GM18951 (cell line): ENCODE results near the gene ISG20L2.

Source experiments
- POLR2A ChIP-seq: IDR thresholded peaks from 4 replicates; pipeline ENCODE4 v1.6.1; 2011; ENCODE audit warnings: mild to moderate bottlenecking; ENCODE audit not compliant: insufficient read length, insufficient read depth; ENCODE audit errors: extremely low read depth
- in situ Hi-C: fragments of 300-500 bp; cut with MboI; formaldehyde crosslinking; loops from one replicate; pipeline ENCODE4 v1.12.0; 2022; ENCODE audit warnings: low sequenced_read_pairs, mixed read lengths, inconsistent platforms; ENCODE audit not compliant: unreplicated experiment

The ISG20L2 gene

DNA sequence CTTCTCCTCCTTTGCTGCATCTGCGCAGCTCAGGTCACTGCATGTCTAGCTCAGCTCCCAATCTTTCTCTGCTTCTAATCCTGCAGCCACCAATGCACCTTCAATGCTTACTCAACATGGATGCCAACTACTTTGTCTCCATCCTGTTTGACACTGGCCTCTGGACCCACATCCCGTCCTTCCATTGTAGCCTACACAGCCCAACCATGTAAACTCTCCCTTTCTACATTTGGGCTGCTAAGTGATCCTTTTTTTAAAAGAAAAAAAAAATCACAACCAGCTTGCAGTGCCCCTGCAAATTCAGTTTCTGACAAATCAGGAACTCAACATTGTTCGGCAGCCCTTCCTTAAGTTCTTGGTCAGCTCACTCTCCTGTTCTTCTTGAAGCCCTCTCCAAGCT, 13.7 kb downstream of the ISG20L2 start:
- in situ Hi-C loops: no loop called here
- no peak for TF ChIP-seq POLR2A

DNA sequence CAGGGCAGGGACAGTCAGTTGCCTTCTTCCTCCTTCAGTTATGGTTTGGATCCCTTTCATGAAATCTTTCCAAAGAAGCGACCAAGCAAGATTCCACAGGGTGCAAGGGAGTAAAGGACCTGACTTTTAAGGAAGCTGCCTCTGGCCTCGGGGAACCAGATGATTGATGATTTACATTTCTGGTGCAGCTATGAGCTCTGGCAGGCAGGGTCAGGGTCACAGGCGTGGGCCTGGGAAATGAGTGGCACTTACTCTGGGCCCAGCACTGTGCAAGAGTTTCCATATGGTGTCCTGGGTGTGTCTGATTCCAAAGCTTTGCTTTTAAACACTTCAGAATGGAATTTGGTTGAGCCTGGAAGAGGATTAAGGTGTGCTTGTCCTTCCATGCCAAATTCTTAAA, 15.9 kb downstream of the ISG20L2 start:
- TF ChIP-seq POLR2A: no peak
- in situ Hi-C loops: no loop called here

DNA sequence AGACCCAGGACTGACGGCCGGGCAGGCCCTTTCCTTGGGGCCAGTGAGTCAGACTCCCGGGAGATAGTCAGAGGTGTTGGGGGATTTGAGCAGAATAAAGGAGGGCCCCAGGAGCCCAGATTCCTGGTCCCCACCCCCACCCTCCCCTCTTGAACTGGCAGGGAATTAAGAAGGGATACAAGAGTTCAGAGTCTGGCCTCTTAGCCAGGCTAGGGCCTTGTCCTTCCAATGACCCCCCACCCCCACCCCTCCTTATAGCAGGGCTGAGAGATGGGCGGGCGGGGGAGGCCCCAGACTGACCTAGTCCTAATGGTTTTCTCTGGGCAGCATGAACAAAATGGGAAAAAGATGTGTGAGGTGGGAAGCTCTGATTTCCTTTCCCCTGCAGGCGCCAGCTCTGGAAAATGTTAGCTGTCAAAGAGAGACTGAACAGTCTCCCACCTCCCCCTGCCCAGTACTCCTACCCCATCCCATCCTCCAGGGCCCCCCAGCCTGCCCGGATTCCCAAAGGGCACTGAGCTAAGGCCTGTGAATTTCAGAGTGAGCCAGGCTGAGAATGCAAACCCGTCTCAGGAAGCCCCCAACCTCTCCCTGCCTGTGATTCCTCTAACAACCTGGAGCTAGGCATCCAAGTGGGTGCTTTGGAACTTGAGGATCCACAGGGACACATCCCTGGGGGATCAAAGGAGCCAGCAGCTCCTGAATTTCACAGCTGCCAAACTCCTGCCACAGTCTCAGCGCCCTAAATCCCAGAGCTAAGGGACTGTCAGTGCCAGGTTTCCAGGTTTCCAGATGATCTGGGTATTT, 17.4 kb downstream of the ISG20L2 start:
- in situ Hi-C loops: no loop called here
- no peak for TF ChIP-seq POLR2A

DNA sequence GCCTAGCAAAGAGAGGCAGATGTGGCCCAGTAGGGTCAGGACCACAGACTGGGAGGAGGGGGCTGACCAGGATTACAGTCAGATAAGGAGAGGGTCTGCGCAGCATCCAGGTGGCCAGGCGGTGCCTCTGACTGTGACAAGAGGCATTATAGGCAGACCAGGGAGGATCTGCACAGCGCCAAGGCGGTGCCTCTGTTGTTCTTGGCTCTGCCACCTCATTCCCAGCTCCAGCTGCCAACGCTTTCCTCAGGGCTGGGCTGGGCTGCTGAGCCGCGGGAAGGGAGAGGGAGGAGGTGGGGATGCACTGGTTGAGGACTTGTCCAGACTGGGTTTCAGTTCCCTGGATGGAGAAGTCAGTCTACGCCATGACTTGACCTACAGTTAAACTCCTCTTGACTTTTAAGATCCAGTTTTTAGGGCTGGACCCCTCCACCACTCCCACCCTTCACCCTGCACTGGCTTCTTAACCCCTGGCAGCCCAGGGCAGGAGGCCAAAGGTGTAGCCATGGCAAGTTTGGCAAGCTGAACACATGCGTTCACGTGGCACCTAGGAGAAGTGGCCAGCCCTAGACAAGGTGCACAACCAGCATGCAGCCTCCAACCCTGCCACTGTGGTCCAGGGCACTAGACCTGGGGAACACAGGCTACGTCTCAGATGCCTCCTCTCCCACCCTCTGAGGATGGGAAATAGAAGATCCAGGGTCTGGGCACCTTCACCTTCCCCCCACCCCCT, 18.6 kb downstream of the ISG20L2 start:
- in situ Hi-C loops: no loop called here
- TF ChIP-seq POLR2A: no peak

DNA sequence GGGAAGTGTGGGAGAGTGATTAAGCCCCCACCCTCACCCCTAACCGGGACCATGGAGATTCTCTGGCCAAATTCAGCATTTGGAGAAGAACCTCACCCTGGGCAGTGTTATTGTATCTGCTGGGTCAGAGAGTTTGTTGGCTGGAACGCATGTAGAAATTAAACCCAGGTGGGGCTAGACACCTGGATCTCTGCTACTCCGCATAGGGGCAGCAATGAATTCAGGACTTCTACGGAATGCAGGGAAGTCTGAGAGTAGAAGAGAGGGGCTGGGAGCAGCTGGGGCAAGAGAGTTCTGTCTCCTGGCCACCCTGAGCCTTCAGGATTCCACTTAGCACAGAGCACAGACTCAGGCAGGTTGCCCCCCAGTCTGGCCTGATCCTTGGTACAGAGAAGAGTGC, 19.5 kb downstream of the ISG20L2 start:
- in situ Hi-C loops: no loop called here
- TF ChIP-seq POLR2A: no peak

DNA sequence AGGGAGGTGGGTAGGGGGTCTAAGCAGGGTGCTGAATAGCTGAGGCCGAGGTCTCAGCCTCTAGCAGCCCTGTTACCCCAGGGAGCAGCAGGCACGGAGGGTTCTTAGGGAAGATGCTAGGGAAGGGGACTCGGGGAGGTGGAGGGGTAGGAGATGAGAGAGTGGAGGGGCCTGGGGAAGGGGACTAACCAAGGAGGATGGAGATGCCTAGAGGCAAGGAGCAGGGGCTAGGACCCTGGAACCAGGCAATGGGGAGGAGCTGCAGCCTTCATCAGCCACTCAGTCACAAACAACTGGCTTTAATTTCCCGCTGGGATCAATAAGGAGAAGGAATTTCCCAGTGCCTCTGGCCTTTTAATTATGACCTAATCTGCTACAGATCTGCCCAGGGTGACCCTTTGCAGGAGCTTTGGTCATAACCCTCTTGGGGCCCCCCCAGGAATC, 20.3 kb downstream of the ISG20L2 start:
- TF ChIP-seq POLR2A: no peak
- in situ Hi-C loops: no loop called here

DNA sequence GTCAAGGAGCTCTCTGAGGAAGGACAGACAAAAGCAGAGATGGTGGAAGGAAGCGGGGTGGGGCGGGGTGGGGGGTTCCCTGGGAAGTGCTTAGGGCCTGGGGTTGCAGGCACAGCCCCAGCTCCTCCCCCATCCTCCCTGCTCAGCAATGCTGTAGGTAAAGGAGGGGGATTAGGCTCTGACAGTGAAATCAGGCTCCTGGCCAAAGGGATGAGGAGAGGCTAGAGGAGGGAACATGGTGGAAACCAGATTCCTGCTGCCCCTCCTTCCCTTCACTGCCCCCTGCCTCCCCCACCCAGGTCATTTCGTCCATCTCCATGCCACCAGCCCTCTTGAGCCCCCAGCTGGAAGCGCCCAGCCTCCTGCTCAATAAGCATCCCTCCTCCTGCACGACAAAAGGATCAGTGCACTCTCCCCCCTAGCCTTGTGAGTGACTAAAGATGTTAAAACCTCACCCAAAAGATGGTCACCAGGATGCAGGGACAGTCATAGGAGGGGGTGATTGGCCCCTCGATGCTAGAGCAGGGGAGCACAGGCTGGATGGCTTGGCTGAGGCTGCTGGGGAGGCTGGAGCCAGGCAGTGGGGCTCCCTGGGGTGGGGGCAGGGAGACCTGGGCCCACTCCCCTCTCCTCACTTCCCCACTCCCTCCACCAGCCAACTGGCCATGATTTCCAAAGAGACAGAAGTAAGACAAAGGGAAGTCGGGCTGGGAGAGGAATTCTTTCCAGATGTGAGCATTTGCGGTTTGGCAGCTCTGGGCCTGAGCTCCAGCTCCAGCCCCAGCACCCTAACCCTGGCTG, 20.9 kb downstream of the ISG20L2 start:
- TF ChIP-seq POLR2A: no peak
- in situ Hi-C loops: no loop called here

DNA sequence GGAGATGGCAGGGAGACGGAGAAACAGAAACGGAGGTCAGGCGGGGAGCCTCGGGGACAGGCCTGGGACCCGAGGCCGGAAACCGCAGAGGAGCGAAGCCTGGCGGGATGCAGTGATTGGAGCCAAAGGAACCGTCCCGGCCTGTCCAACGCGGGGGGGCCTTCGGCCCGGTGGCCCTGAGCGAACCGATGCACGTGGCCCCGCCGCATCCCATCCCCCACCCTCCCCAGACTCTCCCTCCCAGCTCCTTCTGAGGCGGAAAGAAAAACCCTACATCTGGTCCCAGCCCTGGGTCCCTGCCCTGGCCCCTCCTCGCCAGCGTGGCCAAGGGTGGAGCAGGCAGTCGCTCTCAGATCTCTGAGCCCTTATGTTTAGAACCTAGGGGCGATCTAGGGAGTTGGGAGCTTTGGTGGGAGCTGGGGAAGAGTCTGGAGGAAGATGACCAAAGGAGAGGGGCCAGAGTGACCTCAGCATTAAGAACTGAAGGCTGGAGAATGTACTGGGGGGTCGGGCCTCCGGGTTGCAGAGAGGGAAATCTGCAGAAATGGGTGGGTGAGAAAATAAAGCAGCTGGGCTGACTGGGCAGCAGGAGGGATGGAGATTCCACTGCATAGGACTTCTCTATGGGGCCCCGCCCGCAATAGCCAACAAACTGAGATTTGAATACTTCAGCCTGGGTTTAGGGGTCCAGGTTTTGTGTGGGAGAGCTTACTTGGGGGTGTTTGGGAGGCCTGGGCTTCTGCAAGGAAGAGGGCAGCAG, 21.7 kb downstream of the ISG20L2 start:
- in situ Hi-C loops: no loop called here
- no peak for TF ChIP-seq POLR2A

DNA sequence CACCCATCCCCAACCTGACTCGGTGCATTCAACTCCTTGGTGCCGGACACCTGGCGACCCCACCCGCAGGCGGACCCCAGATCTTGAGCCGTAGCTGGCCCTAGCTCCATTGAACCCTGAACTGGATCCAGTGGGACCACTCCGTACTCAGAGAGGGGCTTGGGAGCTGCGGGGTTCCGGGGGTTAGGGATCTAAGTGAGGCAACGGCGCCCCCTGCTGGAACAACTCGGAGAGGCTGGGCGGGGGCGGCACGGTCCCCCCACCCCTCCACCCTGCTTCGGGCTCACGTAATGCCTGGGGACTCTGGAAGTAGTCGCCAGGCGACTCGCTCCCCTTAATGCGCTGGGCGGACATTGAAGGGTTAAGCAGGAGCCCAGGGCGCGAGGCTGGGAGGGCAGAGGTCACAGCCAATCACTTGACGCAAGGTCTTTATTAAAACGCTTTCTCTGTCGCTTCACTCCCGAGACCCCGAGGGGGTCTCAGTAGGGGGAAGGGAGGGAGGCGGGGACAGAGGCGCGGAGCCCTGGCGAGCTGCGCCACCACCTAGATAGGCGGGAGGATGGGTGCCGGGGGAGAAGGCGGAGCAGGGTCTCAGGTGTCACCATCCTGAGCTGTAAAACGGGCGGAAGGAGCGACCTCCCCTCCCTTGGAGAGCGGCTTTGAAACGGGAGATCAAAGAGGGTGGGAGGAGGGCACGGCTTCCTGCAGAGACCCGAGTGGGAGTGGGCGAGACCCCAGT, 22.5 kb downstream of the ISG20L2 start:
- in situ Hi-C loops: no loop called here
- no peak for TF ChIP-seq POLR2A

DNA sequence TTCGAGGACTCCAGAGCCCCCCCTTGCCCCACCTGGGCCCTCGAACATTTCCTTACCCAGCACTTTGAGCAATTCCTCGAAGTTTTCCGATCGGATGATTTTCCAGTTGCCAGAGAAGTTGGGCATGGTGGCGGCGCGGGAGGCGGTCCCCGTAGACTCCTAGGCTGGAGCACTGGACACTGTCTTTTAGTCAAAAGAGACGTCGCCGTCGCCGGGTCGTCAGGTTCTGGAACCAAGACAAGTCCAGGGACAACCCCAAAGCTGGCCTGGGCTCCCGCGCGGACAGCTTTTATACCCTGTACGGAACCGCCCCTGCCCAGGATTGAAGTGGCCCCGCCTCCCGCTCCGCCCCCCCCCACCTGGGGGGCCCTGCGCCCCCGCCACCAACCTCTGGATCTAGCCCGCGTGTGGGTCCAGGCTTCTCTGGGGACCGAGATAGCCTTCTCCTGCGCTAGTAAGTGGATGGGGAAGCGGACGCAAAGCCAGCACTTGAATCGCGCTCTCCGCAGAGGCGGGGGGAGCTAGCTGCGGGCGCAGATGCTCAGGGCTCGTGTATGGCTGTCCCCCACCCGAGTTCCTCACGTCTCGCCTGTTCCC, 23.1 kb downstream of the ISG20L2 start, which contains the start of gene CRABP2:
Gene CRABP2 (minus strand): TSS at position 263 of the 597 bp plus-strand sequence. CDS start 137 bp downstream, at position 126.
- in situ Hi-C loops: no loop called here

DNA sequence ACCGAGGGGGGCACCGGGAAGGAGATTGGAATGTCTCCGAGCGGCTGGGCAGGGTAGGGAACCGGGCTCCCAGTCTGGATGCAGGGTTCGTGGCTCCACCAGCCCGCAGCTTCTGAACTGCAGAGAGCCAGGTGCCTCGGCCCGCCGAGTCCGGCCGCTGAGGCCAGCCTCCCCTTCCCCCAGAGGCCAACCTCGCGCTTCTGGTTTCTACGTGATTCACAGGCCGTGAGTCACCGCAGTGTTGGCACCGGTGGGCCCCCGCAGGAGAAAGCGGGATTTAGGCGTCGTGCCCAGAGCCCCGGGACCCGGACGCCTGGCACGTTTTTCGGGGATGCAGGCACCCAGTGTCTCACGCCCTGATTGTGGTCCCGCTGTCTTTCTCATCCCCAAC, 23.6 kb downstream of the ISG20L2 start:
- no peak for TF ChIP-seq POLR2A
- in situ Hi-C loops: no loop called here

More for the DNA sequence above, 23.1 kb downstream of the ISG20L2 start, which contains the start of gene CRABP2:
- TF ChIP-seq POLR2A: no peak

DNA sequence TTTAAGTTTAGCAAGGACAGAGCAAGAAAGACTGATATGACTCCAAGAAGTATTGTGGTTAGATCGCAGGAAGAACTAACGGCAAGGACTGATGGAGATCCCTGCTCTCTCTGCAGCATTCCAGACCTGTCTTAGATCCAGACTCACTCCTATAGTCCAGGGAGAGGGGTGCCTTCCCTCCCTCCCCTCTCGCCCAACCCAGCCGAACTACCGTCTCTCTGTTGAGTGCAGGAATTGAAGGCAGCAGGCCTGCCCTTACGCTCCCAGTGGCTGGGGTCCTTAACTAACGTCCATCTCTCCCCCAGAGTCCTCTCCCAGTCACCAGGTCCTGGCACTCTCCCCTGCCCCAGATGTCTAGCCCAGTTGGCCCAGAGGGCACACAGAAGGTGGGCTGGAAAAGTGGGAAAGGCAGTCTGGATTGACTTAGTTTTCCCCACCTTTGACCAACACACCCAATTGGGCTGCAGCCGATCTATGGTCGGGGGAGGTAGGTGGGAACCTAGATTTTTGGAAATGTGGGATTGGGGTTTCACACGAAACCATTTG, 24.3 kb downstream of the ISG20L2 start:
- TF ChIP-seq POLR2A: no peak
- in situ Hi-C loops: no loop called here

DNA sequence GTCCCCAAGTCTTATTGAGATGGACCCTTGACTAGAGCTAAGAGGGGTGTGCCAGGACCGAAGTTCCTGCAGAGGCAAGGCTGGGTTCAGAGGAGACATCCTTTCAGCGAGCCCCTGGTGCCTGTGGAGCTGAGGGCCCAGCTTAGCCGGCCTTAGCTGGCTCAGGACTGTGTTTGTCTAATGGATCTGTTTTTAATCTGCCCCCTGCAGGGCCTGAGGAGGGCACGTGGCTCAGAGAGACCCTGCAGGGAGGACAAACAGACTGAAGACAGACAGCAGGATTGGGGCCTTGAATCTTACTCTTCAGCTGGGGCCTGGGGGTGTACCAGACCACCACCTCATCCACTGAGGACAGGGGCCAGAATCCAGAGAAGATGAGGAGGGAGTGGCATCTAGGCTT, 24.8 kb downstream of the ISG20L2 start:
- TF ChIP-seq POLR2A: no peak
- in situ Hi-C loops: no loop called here
